ENCODE results near the gene MFSD11. TPM values are rescaled to one million over a fixed set of nuclear protein-coding genes. Genes with fewer than 3 reads are reported as not detected.

MFSD11 gene
- total RNA-seq, 1 experiment from 2014 or later: 24.9 TPM

DNA sequence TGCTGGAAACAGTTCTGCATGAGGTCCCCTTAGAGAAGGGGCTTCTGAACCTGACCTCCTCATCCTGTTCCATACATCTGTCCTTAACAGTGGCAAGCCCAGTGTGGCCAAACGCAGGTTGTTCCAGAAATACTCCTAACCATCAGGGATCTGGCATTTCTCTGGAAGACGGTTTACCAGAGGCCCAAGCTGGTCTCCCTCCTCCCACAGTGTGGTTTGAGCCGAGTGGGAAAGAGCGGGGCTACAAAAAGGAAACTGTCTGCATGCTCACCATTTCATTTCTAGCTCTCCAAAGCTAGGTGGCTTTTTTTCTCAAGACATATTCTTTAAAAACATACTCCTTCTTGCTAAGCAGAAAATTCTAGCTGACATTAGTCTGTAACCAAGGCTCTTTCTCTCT is 33.1 kb upstream of the MFSD11 start:
- ChIA-PET POLR2A (interaction anchor here (1.0 kb wide), 1 partner anchor 33 kb away, joined by 4 read pairs; no protein-coding TSS in a partner anchor), CTCF (interaction anchor here (0.9 kb wide), 2 partner anchors 13 to 23 kb away, joined by 3 read pairs; no protein-coding TSS in a partner anchor), RAD21 (ENCODE audit: low non-redundant PET in 1 of 2, low total read pairs in 2 of 2, uncharacterized antibody in 2 of 2, unreplicated experiment in 2 of 2) (no interaction called here)
- H2AFZ ChIP-seq (ENCODE audit: low read depth, low read length, poor library complexity, severe bottlenecking): no peak overlapping the region
- H4K20me1 ChIP-seq (ENCODE audit: insufficient read depth): no peaks in the 10 kb centered on the region
- TF ChIP-seq YY1 (IDR thresholded peaks at IDR 0.05; ENCODE audit: extremely low read depth, insufficient replicate concordance, low read depth, low read length): no peak
- TF ChIP-seq SRF (IDR thresholded peaks at IDR 0.05; ENCODE audit: low read depth): no peak
- TF ChIP-seq, protein P1, sequence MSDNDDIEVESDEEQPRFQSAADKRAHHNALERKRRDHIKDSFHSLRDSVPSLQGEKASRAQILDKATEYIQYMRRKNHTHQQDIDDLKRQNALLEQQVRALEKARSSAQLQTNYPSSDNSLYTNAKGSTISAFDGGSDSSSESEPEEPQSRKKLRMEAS (IDR thresholded peaks at IDR 0.05): no peak
- no peak for TF ChIP-seq CEBPB (IDR thresholded peaks at IDR 0.05; ENCODE audit: low read depth)
- no peak for TF ChIP-seq JUND (IDR thresholded peaks at IDR 0.05)
- no peaks in the 10 kb centered on the region for H3K36me3 ChIP-seq (ENCODE audit: control insufficient read depth in 1 of 2, insufficient read depth in 2 of 2, low read length in 2 of 2)
- no peak overlapping the region for H3K4me3 ChIP-seq (replicated peaks in 1 of 2; ENCODE audit: low read depth in 1 of 2, low read length in 2 of 2)
- no peak overlapping the region for H3K4me2 ChIP-seq (ENCODE audit: low read length)
- H3K4me1 ChIP-seq (ENCODE audit: control insufficient read depth in 1 of 2, insufficient read depth in 2 of 2, low read length in 2 of 2): peaks cover 10 to 14% of the 10 kb centered on the region in 2 experiments
- BruUV-seq (replicated peaks): no TSS peak
- ATAC-seq: no peak
- H3K27me3 ChIP-seq (ENCODE audit: insufficient read depth, low read length): no peaks in the 10 kb centered on the region
- H3K27ac ChIP-seq (ENCODE audit: low read depth, low read length): no peak overlapping the region
- H3K9ac ChIP-seq (ENCODE audit: low read length): no peak overlapping the region
- peaks cover 25% of the 10 kb centered on the region for H3K79me2 ChIP-seq (ENCODE audit: insufficient read depth, low read length)
- intact Hi-C loops (cut with micrococcal nuclease): no loop called here
- H3K9me3 ChIP-seq (ENCODE audit: control insufficient read depth in 1 of 2, insufficient read depth in 1 of 2, low read depth in 1 of 2, low read length in 2 of 2): no peaks in the 10 kb centered on the region
- no peaks in the 10 kb centered on the region for H3K9me2 ChIP-seq (ENCODE audit: insufficient read depth)
- no peak for DNase-seq (ENCODE audit: low read depth, low spot score)

DNA sequence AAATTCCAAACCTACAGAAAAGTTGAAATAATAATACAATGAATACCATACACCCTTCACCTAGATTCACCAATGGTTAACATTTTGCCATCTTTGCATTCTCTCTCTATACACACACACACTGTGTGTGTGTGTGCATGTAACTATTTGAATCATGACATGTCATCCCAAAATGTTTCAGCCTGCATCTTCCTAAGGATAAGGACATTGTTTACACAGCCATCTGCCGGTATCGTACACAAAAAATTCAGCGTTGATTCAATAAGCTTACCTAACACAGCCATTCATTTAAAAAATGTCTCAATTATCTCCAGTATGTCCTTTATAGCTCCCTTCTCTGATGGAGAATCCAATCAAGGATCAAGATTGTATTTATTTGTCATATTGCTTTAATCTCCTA is 31.1 kb upstream of the MFSD11 start:
- H2AFZ ChIP-seq (ENCODE audit: low read depth, low read length, poor library complexity, severe bottlenecking): no peak overlapping the region
- H3K9me3 ChIP-seq (ENCODE audit: control insufficient read depth in 1 of 2, insufficient read depth in 1 of 2, low read depth in 1 of 2, low read length in 2 of 2): no peaks in the 10 kb centered on the region
- DNase-seq (ENCODE audit: low read depth, low spot score): no peak
- H3K27me3 ChIP-seq (ENCODE audit: insufficient read depth, low read length): no peaks in the 10 kb centered on the region
- no peak overlapping the region for H3K4me2 ChIP-seq (ENCODE audit: low read length)
- no peaks in the 10 kb centered on the region for H3K9me2 ChIP-seq (ENCODE audit: insufficient read depth)
- no peak overlapping the region for H3K27ac ChIP-seq (ENCODE audit: low read depth, low read length)
- H3K9ac ChIP-seq (ENCODE audit: low read length): no peak overlapping the region
- CTCF ChIA-PET: no interaction called here
- H3K36me3 ChIP-seq (ENCODE audit: control insufficient read depth in 1 of 2, insufficient read depth in 2 of 2, low read length in 2 of 2): no peaks in the 10 kb centered on the region
- peaks cover 19 to 29% of the 10 kb centered on the region in 2 experiments for H3K4me1 ChIP-seq (ENCODE audit: control insufficient read depth in 1 of 2, insufficient read depth in 2 of 2, low read length in 2 of 2)
- POLR2A ChIA-PET: interaction anchor here (0.7 kb wide), 1 partner anchor 268 kb away, joined by 3 read pairs; no protein-coding TSS in a partner anchor
- RAD21 ChIA-PET (ENCODE audit: low non-redundant PET in 1 of 2, low total read pairs in 2 of 2, uncharacterized antibody in 2 of 2, unreplicated experiment in 2 of 2): no interaction called here
- ATAC-seq: no peak
- no TSS peak for BruUV-seq (replicated peaks)
- intact Hi-C loops (cut with micrococcal nuclease): no loop called here
- H3K79me2 ChIP-seq (ENCODE audit: insufficient read depth, low read length): peaks cover 28% of the 10 kb centered on the region
- no peaks in the 10 kb centered on the region for H4K20me1 ChIP-seq (ENCODE audit: insufficient read depth)
- no peak overlapping the region for H3K4me3 ChIP-seq (replicated peaks in 1 of 2; ENCODE audit: low read depth in 1 of 2, low read length in 2 of 2)
- TF ChIP-seq, protein P1 (IDR thresholded peaks at IDR 0.05): no peak
- TF ChIP-seq YY1 (IDR thresholded peaks at IDR 0.05; ENCODE audit: extremely low read depth, insufficient replicate concordance, low read depth, low read length) (no peak), RAD21 (IDR thresholded peaks at IDR 0.05; ENCODE audit: low read depth) (no peak), POLR2AphosphoS5 (IDR thresholded peaks at IDR 0.05; ENCODE audit: low read depth, low read length) (no peak), SRF (IDR thresholded peaks at IDR 0.05; ENCODE audit: low read depth) (no peak), JUND (IDR thresholded peaks at IDR 0.05) (no peak), TCF7L2 (IDR thresholded peaks at IDR 0.05; ENCODE audit: borderline replicate concordance, extremely low read depth, insufficient read depth, insufficient read length) (no peak), EZH2phosphoT487 (IDR thresholded peaks at IDR 0.05; ENCODE audit: borderline replicate concordance) (no peak), POLR2A (IDR thresholded peaks at IDR 0.05; ENCODE audit: borderline replicate concordance, extremely low read depth, insufficient read depth, insufficient read length) (no peak), FOSL1 (IDR thresholded peaks at IDR 0.05; ENCODE audit: low read depth) (no peak), ELF1 (IDR thresholded peaks at IDR 0.05; ENCODE audit: borderline replicate concordance, low read depth) (no peak), CEBPB (IDR thresholded peaks at IDR 0.05; ENCODE audit: low read depth) (no peak)
- TF ChIP-seq, protein P2, sequence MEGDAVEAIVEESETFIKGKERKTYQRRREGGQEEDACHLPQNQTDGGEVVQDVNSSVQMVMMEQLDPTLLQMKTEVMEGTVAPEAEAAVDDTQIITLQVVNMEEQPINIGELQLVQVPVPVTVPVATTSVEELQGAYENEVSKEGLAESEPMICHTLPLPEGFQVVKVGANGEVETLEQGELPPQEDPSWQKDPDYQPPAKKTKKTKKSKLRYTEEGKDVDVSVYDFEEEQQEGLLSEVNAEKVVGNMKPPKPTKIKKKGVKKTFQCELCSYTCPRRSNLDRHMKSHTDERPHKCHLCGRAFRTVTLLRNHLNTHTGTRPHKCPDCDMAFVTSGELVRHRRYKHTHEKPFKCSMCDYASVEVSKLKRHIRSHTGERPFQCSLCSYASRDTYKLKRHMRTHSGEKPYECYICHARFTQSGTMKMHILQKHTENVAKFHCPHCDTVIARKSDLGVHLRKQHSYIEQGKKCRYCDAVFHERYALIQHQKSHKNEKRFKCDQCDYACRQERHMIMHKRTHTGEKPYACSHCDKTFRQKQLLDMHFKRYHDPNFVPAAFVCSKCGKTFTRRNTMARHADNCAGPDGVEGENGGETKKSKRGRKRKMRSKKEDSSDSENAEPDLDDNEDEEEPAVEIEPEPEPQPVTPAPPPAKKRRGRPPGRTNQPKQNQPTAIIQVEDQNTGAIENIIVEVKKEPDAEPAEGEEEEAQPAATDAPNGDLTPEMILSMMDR (IDR thresholded peaks at IDR 0.05 in 2 of 3, conservative IDR thresholded peaks at IDR 0.05 in 1 of 3; ENCODE audit: borderline replicate concordance in 1 of 3, insufficient read depth in 1 of 3, low read depth in 2 of 3, low read length in 2 of 3): no peak
- TF ChIP-seq, protein P3, sequence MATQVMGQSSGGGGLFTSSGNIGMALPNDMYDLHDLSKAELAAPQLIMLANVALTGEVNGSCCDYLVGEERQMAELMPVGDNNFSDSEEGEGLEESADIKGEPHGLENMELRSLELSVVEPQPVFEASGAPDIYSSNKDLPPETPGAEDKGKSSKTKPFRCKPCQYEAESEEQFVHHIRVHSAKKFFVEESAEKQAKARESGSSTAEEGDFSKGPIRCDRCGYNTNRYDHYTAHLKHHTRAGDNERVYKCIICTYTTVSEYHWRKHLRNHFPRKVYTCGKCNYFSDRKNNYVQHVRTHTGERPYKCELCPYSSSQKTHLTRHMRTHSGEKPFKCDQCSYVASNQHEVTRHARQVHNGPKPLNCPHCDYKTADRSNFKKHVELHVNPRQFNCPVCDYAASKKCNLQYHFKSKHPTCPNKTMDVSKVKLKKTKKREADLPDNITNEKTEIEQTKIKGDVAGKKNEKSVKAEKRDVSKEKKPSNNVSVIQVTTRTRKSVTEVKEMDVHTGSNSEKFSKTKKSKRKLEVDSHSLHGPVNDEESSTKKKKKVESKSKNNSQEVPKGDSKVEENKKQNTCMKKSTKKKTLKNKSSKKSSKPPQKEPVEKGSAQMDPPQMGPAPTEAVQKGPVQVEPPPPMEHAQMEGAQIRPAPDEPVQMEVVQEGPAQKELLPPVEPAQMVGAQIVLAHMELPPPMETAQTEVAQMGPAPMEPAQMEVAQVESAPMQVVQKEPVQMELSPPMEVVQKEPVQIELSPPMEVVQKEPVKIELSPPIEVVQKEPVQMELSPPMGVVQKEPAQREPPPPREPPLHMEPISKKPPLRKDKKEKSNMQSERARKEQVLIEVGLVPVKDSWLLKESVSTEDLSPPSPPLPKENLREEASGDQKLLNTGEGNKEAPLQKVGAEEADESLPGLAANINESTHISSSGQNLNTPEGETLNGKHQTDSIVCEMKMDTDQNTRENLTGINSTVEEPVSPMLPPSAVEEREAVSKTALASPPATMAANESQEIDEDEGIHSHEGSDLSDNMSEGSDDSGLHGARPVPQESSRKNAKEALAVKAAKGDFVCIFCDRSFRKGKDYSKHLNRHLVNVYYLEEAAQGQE (IDR thresholded peaks at IDR 0.05; ENCODE audit: low read depth): no peak

All from HCT116 (cell line).